ENCODE measurements around the gene SLC22A12.

The SLC22A12 gene

GRCh38 chr11:64599698-64600211, 8.7 kb downstream of the SLC22A12 start:
- no peak for DNase-seq (ENCODE audit: low read depth)
- Histone ChIP-seq H3K9me3 (ENCODE audit: control insufficient read depth, low read length) (no peaks in the 10 kb centered on the region), H3K4me1 (ENCODE audit: control insufficient read depth, insufficient read depth, low read length) (no peaks in the 10 kb centered on the region), H3K9ac (ENCODE audit: low read length) (no peak overlapping the region), H3K36me3 (ENCODE audit: control insufficient read depth, insufficient read depth, low read length, severe bottlenecking) (no peaks in the 10 kb centered on the region), H3K27me3 (replicated peaks; ENCODE audit: control insufficient read depth, insufficient read depth, low read length) (peaks cover 31% of the 10 kb centered on the region), H3K4me3 (ENCODE audit: low read length) (no peak overlapping the region)

- Histone ChIP-seq H3K36me3 (ENCODE audit: control insufficient read depth, insufficient read depth, low read length, severe bottlenecking) (no peaks in the 10 kb centered on the region), H3K4me1 (ENCODE audit: control insufficient read depth, insufficient read depth, low read length) (no peaks in the 10 kb centered on the region), H3K27me3 (replicated peaks; ENCODE audit: control insufficient read depth, insufficient read depth, low read length) (peaks cover 36% of the 10 kb centered on the region), H3K4me3 (ENCODE audit: low read length) (no peak overlapping the region), H3K9ac (ENCODE audit: low read length) (no peak overlapping the region), H3K9me3 (ENCODE audit: control insufficient read depth, low read length) (no peaks in the 10 kb centered on the region)
- no peak for DNase-seq (ENCODE audit: low read depth)
Observed at GRCh38 chr11:64600281-64600992, 9.4 kb downstream of the SLC22A12 start.

GRCh38 chr11:64601605-64602465, 10.8 kb downstream of the SLC22A12 start:
- no peak for DNase-seq (ENCODE audit: low read depth)
- H3K9me3 ChIP-seq (ENCODE audit: control insufficient read depth, low read length) = no peaks in the 10 kb centered on the region
- H3K27me3 ChIP-seq (replicated peaks; ENCODE audit: control insufficient read depth, insufficient read depth, low read length) = peaks cover 33% of the 10 kb centered on the region
- H3K4me1 ChIP-seq (ENCODE audit: control insufficient read depth, insufficient read depth, low read length) = no peaks in the 10 kb centered on the region
- H3K36me3 ChIP-seq (ENCODE audit: control insufficient read depth, insufficient read depth, low read length, severe bottlenecking) = no peaks in the 10 kb centered on the region
- H3K9ac ChIP-seq (ENCODE audit: low read length) = no peak overlapping the region
- H3K4me3 ChIP-seq (ENCODE audit: low read length) = no peak overlapping the region

GRCh38 chr11:64602466-64603070, 11.5 kb downstream of the SLC22A12 start:
- Histone ChIP-seq H3K4me3 (ENCODE audit: low read length) (no peak overlapping the region), H3K4me1 (ENCODE audit: control insufficient read depth, insufficient read depth, low read length) (no peaks in the 10 kb centered on the region), H3K36me3 (ENCODE audit: control insufficient read depth, insufficient read depth, low read length, severe bottlenecking) (no peaks in the 10 kb centered on the region), H3K9ac (ENCODE audit: low read length) (no peak overlapping the region), H3K9me3 (ENCODE audit: control insufficient read depth, low read length) (no peaks in the 10 kb centered on the region), H3K27me3 (replicated peaks; ENCODE audit: control insufficient read depth, insufficient read depth, low read length) (peaks cover 29% of the 10 kb centered on the region)
- no peak for DNase-seq (ENCODE audit: low read depth)

GRCh38 chr11:64603411-64604110, 12.5 kb downstream of the SLC22A12 start:
- Histone ChIP-seq H3K36me3 (ENCODE audit: control insufficient read depth, insufficient read depth, low read length, severe bottlenecking) (no peaks in the 10 kb centered on the region), H3K4me3 (ENCODE audit: low read length) (no peak overlapping the region), H3K9me3 (ENCODE audit: control insufficient read depth, low read length) (no peaks in the 10 kb centered on the region), H3K27me3 (replicated peaks; ENCODE audit: control insufficient read depth, insufficient read depth, low read length) (peaks cover 29% of the 10 kb centered on the region), H3K9ac (ENCODE audit: low read length) (no peak overlapping the region), H3K4me1 (ENCODE audit: control insufficient read depth, insufficient read depth, low read length) (peaks cover 2% of the 10 kb centered on the region)
- DNase-seq (ENCODE audit: low read depth) = no peak

GRCh38 chr11:64604458-64605243, 13.6 kb downstream of the SLC22A12 start:
- no peak overlapping the region for H3K9ac ChIP-seq (ENCODE audit: low read length)
- H3K4me1 ChIP-seq (ENCODE audit: control insufficient read depth, insufficient read depth, low read length) = peaks cover 2% of the 10 kb centered on the region
- no peaks in the 10 kb centered on the region for H3K9me3 ChIP-seq (ENCODE audit: control insufficient read depth, low read length)
- DNase-seq (ENCODE audit: low read depth) = no peak
- no peak overlapping the region for H3K4me3 ChIP-seq (ENCODE audit: low read length)
- H3K36me3 ChIP-seq (ENCODE audit: control insufficient read depth, insufficient read depth, low read length, severe bottlenecking) = no peaks in the 10 kb centered on the region
- peaks cover 32% of the 10 kb centered on the region for H3K27me3 ChIP-seq (replicated peaks; ENCODE audit: control insufficient read depth, insufficient read depth, low read length)

- H3K9ac ChIP-seq (ENCODE audit: low read length) = no peak overlapping the region
Observed at GRCh38 chr11:64605244-64605560, 14.2 kb downstream of the SLC22A12 start.

GRCh38 chr11:64605656-64606585, 14.9 kb downstream of the SLC22A12 start:
- Histone ChIP-seq H3K9me3 (ENCODE audit: control insufficient read depth, low read length) (no peaks in the 10 kb centered on the region), H3K4me3 (ENCODE audit: low read length) (no peak overlapping the region), H3K27me3 (replicated peaks; ENCODE audit: control insufficient read depth, insufficient read depth, low read length) (peaks cover 33% of the 10 kb centered on the region), H3K36me3 (ENCODE audit: control insufficient read depth, insufficient read depth, low read length, severe bottlenecking) (no peaks in the 10 kb centered on the region), H3K4me1 (ENCODE audit: control insufficient read depth, insufficient read depth, low read length) (peaks cover 2% of the 10 kb centered on the region), H3K9ac (ENCODE audit: low read length) (no peak overlapping the region)
- no peak for DNase-seq (ENCODE audit: low read depth)

More at GRCh38 chr11:64605244-64605560, 14.2 kb downstream of the SLC22A12 start:
- H3K4me3 ChIP-seq (ENCODE audit: low read length) = no peak overlapping the region
- DNase-seq (ENCODE audit: low read depth) = no peak
- H3K27me3 ChIP-seq (replicated peaks; ENCODE audit: control insufficient read depth, insufficient read depth, low read length) = peaks cover 32% of the 10 kb centered on the region
- no peaks in the 10 kb centered on the region for H3K36me3 ChIP-seq (ENCODE audit: control insufficient read depth, insufficient read depth, low read length, severe bottlenecking)
- H3K4me1 ChIP-seq (ENCODE audit: control insufficient read depth, insufficient read depth, low read length) = peaks cover 2% of the 10 kb centered on the region
- H3K9me3 ChIP-seq (ENCODE audit: control insufficient read depth, low read length) = no peaks in the 10 kb centered on the region

- Histone ChIP-seq H3K9ac (ENCODE audit: low read length) (no peak overlapping the region), H3K4me3 (ENCODE audit: low read length) (no peak overlapping the region), H3K27me3 (replicated peaks; ENCODE audit: control insufficient read depth, insufficient read depth, low read length) (peaks cover 27% of the 10 kb centered on the region), H3K36me3 (ENCODE audit: control insufficient read depth, insufficient read depth, low read length, severe bottlenecking) (no peaks in the 10 kb centered on the region), H3K4me1 (ENCODE audit: control insufficient read depth, insufficient read depth, low read length) (peaks cover 2% of the 10 kb centered on the region), H3K9me3 (ENCODE audit: control insufficient read depth, low read length) (no peaks in the 10 kb centered on the region)
- no peak for DNase-seq (ENCODE audit: low read depth)
Observed at GRCh38 chr11:64606796-64607380, 15.9 kb downstream of the SLC22A12 start.

Measured in adipocyte (in vitro differentiated cells).